Tibial nerve (tissue), 4 donors: ENCODE results near the gene COMT. TPM values are rescaled to one million over a fixed set of nuclear protein-coding genes. Genes with fewer than 3 reads are reported as not detected.

ENCODE experiments used
- DNase-seq, 2 donors: peaks; one replicate each; pipeline ENCODE4 v3.0.0-alpha.2; 2019; ENCODE audit warnings: low spot score in 2 of 2
- H3K27ac ChIP-seq, 4 donors: fragments of 200-600 bp; sonication (generic) in 3 of 4; one replicate each; pipeline ENCODE4 v1.5.1; 2017 to 2019; ENCODE audit warnings: mild to moderate bottlenecking in 1 of 4
- H3K27me3 ChIP-seq, 2 donors: fragments of 200-600 bp; sonication (generic) in 1 of 2; one replicate each; pipeline versions ENCODE4 v1.5.1 to v1.6.0; 2017 to 2019
- H3K36me3 ChIP-seq, 3 donors: fragments of 200-600 bp; sonication (generic); one replicate each; pipeline ENCODE4 v1.5.1; 2018 to 2019
- H3K4me1 ChIP-seq, 4 donors: fragments of 200-600 bp; sonication (generic) in 3 of 4; one replicate each; pipeline ENCODE4 v1.5.1; 2017 to 2019
- H3K4me3 ChIP-seq, 4 donors: fragments of 200-600 bp; sonication (generic) in 3 of 4; one replicate each; pipeline ENCODE4 v1.5.1; 2017 to 2019; ENCODE audit warnings: mild to moderate bottlenecking in 1 of 4, moderate library complexity in 1 of 4
- H3K9me3 ChIP-seq, 4 donors: fragments of 200-600 bp; sonication (generic) in 3 of 4; one replicate each; pipeline ENCODE4 v1.5.1; 2017 to 2019
- CTCF ChIP-seq, 5 experiments: fragments of 200-600 bp in 3 of 5; fragments of 450-650 bp in 2 of 5; sonication (generic) in 3 of 5; IDR thresholded peaks; one replicate each; pipeline ENCODE4 v1.5.1; 2016 to 2019; ENCODE audit warnings: antibody characterized with exemption in 5 of 5, mild to moderate bottlenecking in 3 of 5, moderate library complexity in 2 of 5
- EP300 ChIP-seq, 2 donors: sonication (generic); formaldehyde crosslinking; IDR thresholded peaks; one replicate each; pipeline ENCODE4 v1.6.1; 2017; ENCODE audit warnings: antibody characterized with exemption in 2 of 2, mild to moderate bottlenecking in 1 of 2
- POLR2A ChIP-seq, 2 donors: fragments of 450-650 bp; IDR thresholded peaks; one replicate each; pipeline ENCODE4 v1.6.1; 2017; ENCODE audit warnings: antibody characterized with exemption in 2 of 2, mild to moderate bottlenecking in 2 of 2, moderate library complexity in 2 of 2
- WGBS, 2 donors: methylation state at CpG; one replicate each; pipeline ENCODE4 v1.1.5; 2018; 5-methylcytosine and 5-hydroxymethylcytosine counted together
- total RNA-seq, 4 donors: library from RNA; depleted of rRNA; stranded (reverse); fragments of >200 nt; gene quantifications; one replicate each; pipeline ENCODE4 v1.1.0, GENCODE V29; 2016

The COMT gene
- total RNA-seq, 4 donors from 2014 or later = 212 to 306 (median 240) TPM

- peak overlapping the region in 2 of 4 donors; percentile 69 to 73 for H3K27ac ChIP-seq
- no peak for TF ChIP-seq POLR2A (IDR thresholded peaks at IDR 0.05)
- TF ChIP-seq CTCF (IDR thresholded peaks at IDR 0.05) = no peak
- no peak for TF ChIP-seq EP300 (IDR thresholded peaks at IDR 0.05)
- H3K36me3 ChIP-seq = peaks cover 0 to 85% (median 5%) of the 10 kb centered on the region in 3 donors
Observed at GRCh38 chr22:19972652-19973550, 31.3 kb downstream of the COMT start.

DNA sequence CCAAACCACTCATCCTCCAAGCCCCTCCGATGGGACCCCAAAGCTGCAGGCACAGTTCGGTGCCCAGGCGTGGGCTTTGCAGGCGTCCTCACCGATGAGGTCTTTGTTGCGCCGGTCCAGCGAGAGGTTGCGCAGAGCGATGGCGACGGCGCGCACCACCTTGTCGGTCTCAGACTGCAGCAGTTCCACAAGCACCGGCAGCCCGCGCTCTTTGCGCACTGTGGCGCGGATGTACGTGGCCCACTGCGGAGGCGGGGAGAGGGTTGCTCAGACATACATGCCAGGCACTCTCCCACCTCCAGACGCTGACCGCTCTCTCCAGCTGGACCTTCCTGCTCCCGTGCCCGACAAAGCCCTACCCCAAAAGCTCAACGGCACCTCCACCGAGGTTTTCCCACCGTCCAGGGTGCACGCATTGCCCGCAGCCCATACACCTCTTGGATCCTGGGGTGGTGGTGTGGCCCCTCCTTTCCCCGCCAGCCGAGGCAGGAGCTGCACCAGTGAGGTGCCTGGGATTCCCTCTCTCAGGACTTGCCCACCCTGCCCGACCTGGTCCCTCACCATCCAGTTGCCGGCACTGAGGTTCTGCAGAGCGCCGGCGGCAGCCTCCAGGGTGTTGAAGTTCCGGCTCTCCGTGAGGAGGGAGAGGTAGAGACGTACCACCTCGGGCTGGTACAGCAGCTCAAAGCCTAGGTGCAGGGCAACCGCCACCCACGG lies 32.1 kb downstream of the COMT start:
- Histone ChIP-seq H3K36me3 (peaks cover 0 to 85% (median under 1%) of the 10 kb centered on the region in 3 donors), H3K27ac (peak overlapping the region in 2 of 4 donors; percentile 46)
- no peak for DNase-seq

More at GRCh38 chr22:19972652-19973550, 31.3 kb downstream of the COMT start:
- no peak for DNase-seq
- WGBS, 2 donors = 84 to 88% methylated on average over 39 to 43 of the region's 50 CpGs
- Histone ChIP-seq H3K4me3 (no peak overlapping the region), H3K27me3 (no peaks in the 10 kb centered on the region), H3K4me1 (peaks cover 0 to 38% (median 8%) of the 10 kb centered on the region in 4 donors), H3K9me3 (no peaks in the 10 kb centered on the region)

GRCh38 chr22:19974268-19974861 lies 32.8 kb downstream of the COMT start:
- peak overlapping the region in 3 of 4 donors; percentile 46 to 65 (median 46) for H3K27ac ChIP-seq
- peaks cover 0 to 85% (median 0%) of the 10 kb centered on the region in 3 donors for H3K36me3 ChIP-seq
- 51% methylated on average over 8 to 9 of the region's 11 CpGs for whole genome bisulfite sequencing, 2 donors

More for the DNA sequence above, 32.1 kb downstream of the COMT start:
- TF ChIP-seq CTCF (IDR thresholded peaks at IDR 0.05) (no peak), EP300 (IDR thresholded peaks at IDR 0.05) (no peak), POLR2A (IDR thresholded peaks at IDR 0.05) (no peak)
- Histone ChIP-seq H3K4me3 (no peak overlapping the region), H3K4me1 (peaks cover 0 to 38% (median 8%) of the 10 kb centered on the region in 4 donors), H3K27me3 (no peaks in the 10 kb centered on the region), H3K9me3 (no peaks in the 10 kb centered on the region)
- WGBS, 2 donors = 90% methylated on average over 38 to 44 of the region's 46 CpGs

GRCh38 chr22:19974935-19975706 lies 33.5 kb downstream of the COMT start:
- peak overlapping the region in 3 of 4 donors; percentile 46 to 65 (median 46) for H3K27ac ChIP-seq
- no peak for DNase-seq
- 60 to 65% methylated on average over 12 of the region's 13 CpGs for WGBS, 2 donors

More at GRCh38 chr22:19974268-19974861, 32.8 kb downstream of the COMT start:
- no peak for TF ChIP-seq CTCF (IDR thresholded peaks at IDR 0.05)
- Histone ChIP-seq H3K4me1 (peaks cover 0 to 38% (median 8%) of the 10 kb centered on the region in 4 donors), H3K9me3 (no peaks in the 10 kb centered on the region), H3K27me3 (no peaks in the 10 kb centered on the region), H3K4me3 (no peak overlapping the region)
- no peak for DNase-seq

More at GRCh38 chr22:19974935-19975706, 33.5 kb downstream of the COMT start:
- Histone ChIP-seq H3K4me3 (no peak overlapping the region), H3K4me1 (peaks cover 0 to 37% (median 8%) of the 10 kb centered on the region in 4 donors), H3K9me3 (no peaks in the 10 kb centered on the region), H3K36me3 (peaks cover 0 to 85% (median 0%) of the 10 kb centered on the region in 3 donors), H3K27me3 (no peaks in the 10 kb centered on the region)
- no peak for TF ChIP-seq EP300 (IDR thresholded peaks at IDR 0.05)
- no peak for TF ChIP-seq CTCF (IDR thresholded peaks at IDR 0.05)
- no peak for TF ChIP-seq POLR2A (IDR thresholded peaks at IDR 0.05)
